Middle frontal gyrus (tissue), 1 donor: Measurements from ENCODE around the gene GLOD4.

ENCODE experiments used
- DNase-seq: peaks from one replicate; pipeline ENCODE4 v3.0.0-alpha.2; 2015; ENCODE audit warnings: low spot score; ENCODE audit errors: extremely low spot score

GLOD4 gene

DNA sequence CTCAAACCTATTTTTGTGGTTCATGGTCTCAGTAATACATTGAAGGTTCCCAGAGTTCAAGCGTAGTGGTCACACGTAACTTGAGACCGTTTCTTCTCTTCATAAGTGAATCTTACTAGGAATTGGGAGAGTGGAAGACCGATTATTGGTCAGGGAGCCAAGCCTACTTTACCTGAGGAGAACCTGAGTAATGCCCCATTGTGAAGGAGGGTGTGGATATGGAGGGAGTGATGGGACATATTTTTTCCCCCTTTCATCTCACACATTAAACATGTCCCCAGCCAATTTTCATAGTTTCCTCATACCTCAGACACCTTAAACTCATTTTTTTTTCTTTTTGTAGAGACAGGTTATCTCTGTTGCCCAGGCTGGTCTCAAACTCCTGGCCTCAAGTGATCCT, 38.9 kb downstream of the GLOD4 start:
- no peak for DNase-seq

DNA sequence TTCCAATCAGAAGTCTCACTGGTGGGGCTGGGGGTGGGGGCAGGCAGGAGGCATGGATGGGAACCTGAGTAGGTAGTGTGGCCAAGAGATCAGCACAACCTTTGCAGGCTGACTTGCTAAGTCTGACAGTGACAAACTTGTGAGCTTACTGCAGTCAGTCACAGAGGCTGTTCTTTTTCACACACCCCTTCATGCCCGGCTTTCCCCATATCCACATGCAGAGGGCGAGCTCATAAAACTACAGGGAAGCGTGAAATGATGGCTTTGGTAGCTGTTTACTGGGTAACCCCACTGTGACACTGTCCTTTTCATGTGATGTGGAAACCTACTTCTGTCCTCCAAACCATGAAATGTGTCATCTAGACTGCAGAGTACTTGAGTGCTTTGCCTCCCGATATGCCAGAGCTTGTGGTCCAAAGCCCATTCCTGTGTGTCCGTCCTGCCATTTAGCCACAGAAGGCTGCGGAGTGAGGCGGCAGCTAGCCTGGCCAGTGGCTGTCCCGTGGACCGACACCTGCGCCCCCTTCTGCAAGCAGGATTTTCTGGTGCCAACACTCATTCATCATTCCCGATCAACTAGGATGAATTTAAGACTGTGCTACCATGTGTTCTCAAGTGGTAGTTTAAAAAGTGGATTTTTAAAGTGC, 39.8 kb downstream of the GLOD4 start:
- no peak for DNase-seq

DNA sequence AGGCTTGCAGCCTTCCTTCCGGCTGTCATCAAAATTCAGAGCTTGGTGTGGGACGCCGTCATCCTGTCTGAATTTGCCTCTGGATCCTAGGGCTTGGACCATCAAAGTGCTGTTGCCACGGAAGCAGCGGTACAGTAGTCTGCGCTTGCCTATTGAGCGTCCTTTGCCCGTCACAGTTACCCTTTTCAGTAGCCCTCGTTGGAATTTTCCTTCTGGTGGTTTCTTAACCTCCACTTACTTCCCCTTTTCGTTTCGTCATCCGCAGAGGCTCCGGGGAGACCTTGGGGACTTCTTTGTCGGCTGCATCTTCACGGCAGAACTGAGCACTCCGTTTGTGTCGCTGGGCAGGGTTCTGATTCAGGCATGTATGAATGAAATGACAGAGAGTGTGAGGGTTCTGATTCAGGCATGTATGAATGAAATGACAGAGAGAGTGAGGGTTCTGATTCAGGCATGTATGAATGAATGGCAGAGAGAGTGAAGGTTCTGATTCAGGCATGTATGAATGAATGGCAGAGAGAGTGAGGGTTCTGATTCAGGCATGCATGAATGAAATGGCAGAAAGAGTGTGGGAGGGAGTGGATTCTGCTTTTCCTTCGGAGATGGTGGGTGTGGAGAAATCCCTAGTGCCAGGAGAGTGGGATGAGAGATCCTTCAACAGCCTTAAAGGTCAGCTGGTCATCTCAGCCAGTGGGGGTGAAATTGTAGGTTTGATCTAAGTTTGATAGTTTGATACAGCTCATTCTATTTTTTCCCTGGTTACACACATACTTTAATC, 41.7 kb downstream of the GLOD4 start:
- DNase-seq, result no peak

DNA sequence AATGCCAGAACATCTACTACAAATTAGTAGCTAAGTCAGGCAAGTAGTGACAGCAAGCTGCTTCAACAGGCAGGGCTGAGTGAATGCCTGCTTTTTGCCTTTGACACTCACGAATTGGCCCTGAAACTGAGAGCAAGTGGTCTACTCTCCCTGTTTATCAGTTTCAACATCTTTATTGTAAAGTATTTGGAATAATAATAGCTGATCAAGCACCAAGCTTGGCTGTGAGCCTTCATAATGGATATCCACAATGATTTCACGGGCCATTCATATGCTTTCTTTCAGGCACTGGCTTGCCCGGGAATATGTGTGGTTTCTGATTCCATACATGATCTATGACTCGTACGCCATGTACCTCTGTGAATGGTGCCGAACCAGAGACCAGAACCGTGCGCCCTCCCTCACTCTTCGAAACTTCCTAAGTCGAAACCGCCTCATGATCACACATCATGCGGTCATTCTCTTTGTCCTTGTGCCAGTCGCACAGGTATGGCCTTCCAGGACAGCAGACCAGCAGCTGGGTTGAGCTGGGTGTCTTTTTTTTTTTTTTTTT, 44.4 kb downstream of the GLOD4 start:
- no peak for DNase-seq

DNA sequence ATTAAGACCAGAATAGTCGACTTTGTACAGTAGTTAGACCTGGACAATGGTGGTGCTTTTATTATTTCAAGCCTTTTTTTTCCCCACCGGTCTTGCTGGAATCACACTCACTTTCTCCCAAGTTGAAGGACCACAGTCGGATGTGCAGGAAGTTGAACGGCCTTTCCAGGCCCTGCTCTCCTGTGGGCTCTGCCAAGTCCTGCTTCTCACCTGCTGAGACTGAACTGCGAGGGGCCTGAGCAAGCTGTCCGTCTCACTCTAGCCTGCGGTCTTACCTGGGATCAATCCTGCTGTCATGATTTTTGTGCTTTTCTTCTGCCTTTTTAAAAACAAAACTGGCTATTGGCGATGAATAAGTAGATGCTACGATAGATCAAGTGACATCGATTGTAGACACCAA, 48.3 kb downstream of the GLOD4 start:
- DNase-seq, result no peak

DNA sequence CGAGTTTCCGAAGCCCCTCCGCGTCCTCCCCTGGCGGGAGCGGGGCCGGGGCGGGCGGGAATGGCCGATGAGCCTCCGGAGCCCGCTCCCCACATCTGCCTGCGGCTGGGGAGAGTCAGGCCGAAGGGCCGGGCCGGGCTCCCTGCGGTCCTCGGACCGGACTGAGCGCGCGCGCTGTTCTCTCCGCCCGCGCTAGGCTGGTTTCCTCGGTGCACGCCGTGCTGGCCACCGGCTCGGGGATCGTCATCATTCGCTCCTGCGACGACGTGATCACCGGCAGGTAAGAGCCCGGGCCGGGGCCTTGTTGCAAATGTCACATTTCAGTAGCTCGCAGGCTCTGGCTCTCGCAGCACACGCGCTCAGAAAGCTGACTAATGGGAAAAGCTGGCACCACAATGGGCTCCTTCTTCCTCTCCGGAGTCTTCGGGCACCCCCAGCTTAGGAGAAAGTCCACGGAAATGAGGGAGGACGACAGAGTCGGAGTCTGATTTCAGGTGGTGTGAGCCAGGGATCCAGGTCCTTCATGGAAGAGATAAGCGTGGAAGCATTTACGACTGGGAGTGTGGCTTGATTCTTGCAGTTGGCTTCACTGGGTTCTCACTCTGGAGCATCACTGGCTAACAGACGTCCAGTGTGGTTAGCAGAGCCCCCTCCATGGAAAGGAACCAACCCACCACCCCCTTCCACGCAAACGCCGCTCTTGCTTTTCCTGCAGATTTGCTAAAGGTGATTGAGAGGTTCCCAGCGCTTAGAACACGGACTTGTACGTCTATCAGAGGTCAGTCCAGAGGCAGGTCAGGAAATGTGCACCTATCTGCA, 49.0 kb downstream of the GLOD4 start:
- no peak for DNase-seq

DNA sequence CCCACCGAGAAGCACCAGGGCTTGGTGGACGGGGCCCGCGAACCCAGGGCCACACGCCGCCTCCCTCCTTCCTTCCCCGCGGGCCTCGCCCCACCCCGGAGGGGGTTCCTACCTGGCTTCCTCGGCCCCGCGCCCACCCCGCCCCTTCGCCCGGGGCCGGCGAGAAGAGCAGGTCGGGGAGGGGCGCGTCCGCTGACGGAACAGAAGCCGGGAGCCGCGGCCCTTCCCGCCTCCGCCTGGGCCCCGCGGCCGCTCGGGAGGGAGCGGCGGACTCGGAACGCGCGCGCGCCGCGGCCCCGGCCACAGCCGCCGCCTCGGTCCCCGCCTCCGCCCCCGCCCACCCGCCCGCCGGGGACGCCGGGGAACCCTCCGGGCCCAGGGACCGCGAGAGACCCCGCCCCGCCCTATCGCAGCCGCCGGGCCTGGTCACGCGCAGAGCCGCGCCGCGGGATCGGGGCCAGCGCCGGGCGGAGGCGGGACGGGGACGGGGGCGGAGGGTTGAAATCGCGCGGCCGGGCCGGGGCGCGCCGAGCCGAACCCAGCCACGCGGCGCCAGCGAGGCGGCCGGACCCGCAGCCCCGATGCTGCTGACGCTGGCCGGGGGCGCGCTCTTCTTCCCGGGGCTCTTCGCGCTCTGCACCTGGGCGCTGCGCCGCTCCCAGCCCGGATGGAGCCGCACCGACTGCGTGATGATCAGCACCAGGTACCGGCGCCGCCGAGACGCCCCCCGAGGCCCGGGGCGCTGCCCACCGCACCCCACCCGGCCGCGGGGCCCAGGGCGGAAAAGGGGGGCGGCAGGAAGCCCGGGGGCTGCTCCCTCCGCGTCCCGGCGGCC, 49.8 kb downstream of the GLOD4 start, which contains the start of gene TLCD3A:
Gene TLCD3A (plus strand): TSS at position 530 of the 835 bp plus-strand sequence. CDS start 52 bp downstream, at position 582.
- DNase-seq, result no peak

DNA sequence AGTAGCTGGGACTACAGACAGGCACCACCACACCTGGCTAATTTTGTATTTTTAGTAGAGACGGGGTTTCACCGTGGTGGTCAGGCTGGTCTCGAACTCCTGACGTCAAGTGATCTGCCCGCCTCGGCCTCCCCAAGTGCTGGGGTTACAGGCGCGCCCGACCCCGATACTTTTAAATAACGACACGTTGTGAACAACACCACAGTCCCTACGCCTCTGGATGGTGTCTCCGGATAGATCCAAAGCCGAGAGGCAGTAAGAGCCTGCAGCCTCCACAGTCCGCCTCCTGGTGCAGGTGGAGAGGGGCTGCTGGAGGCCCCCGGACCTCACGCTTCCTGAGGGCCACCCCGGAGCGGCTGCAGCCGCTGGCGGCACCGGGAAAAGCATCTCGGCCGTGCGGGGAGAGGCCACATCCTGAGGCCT, 50.4 kb downstream of the GLOD4 start:
- DNase-seq, result no peak

DNA sequence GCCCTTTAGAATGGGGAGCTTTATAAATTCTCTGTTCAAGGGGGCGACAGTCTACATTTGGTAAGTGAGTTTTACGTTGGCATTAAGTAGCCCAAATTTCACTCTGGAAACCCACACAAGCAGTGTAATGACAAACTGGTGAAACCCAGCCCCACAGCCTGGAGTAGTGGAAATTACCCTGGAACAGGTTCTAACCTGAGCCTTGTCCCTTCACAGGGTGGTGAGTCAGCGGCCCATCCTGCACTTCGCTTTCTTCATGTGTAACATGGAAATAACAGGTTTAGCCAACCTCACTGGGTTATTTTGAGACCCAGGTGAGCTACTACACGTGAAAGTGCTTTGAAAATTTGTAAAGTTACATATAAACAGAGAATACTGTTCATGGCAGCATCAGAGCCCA, 53.2 kb downstream of the GLOD4 start:
- DNase-seq, result no peak

DNA sequence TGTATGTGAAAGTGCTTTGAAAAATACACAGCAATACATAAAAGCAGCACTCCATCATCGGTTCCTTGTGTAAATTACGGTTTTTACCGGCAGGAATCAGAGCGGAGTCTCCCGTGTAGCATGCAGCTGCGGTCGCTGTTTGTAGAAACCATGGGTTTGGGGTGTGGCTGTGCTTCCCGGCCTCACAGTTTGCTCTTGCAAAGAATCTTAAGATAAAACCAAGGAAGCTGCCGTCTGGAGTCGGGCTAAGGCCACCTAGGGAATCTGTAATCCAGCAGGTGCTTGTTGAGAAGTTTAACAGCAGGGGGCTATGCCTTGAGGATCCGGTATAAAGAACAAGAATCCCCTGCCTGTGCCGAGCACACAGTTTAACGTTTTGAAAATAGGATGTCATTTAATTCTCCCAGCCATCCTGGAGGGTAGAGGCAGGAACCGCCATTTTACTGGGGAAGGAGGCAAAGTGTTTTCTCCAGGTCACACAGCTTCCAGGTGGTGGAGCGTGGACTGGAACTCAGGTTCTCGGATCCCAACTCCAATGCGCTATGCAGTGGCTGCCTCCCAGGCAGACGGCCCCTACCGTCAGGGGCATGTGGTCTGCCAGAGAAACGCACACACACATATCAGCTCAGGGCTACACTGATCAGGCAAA, 55.7 kb downstream of the GLOD4 start:
- no peak for DNase-seq

DNA sequence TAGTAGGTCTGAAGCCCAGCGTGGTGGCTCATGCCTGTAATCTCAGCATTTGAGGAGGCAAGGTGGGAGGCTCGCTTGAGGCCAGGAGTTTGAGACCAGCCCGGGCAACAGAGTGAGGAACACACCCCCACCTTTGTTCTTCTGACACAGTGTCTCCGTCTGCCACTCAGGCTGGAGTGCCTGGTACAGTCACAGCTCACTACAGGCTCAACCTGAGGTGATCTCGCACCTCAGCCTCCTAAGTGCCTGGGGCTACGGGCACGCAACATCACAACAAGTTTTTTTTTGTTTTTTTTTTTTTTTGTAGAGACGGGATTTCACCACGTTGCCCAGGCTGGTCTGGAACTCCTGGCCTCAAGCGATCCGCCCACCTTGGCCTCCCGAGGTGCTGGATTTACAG, 56.3 kb downstream of the GLOD4 start:
- no peak for DNase-seq

DNA sequence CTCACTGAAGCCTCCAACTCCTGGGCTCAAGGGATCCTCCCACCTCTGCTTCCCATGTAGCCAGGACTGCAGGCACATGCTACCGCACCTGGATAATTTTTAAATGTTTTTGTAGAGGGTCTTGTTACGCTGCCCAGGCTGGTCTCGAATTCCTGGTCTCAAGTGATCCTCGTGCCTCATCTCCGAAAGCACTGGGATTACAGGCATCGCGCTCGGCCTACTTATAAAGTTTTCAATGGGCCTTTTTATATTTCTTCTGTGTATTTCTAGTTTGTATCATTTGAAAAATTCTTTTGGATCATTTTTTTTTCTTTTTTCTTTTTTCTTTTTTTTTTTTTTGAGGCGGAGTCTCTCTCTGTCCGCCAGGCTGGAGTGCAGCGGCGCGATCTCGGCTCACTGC, 57.0 kb downstream of the GLOD4 start:
- DNase-seq, result no peak

DNA sequence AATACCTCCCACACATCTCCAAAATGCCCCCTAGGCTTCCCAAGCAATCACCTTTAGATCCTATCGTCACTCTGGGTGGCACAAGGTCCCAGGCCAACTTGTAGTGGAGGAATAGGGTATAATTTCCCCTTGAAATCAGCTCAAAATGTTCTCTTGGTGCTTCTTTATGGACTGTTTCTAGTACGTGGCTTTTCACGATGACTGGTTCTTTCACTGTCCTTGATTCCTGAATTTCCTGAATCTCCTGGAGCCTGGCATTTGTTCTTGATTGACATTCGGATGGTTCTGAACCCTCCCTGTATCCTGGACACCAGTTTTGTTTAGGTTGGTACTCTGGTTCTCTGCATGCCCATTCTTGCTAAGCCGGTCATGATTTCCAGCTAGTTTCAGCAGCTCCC, 60.5 kb downstream of the GLOD4 start:
- no peak for DNase-seq

DNA sequence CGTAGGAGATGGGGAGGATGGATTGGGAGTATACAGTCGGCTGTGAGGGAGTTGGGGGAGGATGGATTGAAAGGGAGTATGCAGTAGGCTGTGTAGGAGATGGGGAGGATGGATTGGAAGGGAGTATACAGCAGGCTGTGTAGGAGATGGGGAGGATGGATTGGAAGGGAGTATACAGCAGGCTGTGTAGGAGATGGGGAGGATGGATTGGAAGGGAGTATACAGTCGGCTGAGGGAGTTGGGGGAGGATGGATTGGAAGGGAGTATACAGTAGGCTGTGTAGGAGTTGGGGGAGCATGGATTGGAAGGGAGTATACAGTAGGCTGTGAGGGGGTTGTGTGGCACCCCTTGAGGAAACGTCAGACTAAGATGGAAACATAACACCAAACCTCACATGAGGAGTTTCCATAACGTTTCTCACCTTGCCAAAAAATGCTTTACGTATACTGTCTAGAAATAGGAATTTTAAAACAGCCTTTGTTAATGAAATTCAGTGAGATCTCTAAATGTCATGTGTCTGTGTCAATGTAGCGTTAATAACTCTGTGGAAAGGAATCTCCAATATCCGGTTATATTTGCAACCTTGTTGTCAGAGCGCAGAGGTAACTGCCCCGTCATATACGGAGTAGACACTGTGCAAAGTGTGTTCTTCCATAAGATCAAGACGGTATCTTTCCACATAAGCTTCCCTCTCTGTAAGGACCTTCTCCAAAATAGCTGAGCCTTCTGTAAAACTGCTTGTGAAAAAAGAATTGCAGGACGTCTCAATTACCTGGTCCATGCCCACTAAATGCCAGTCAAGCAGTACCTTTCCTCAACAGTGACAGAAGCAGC, 61.2 kb downstream of the GLOD4 start:
- DNase-seq, result no peak

DNA sequence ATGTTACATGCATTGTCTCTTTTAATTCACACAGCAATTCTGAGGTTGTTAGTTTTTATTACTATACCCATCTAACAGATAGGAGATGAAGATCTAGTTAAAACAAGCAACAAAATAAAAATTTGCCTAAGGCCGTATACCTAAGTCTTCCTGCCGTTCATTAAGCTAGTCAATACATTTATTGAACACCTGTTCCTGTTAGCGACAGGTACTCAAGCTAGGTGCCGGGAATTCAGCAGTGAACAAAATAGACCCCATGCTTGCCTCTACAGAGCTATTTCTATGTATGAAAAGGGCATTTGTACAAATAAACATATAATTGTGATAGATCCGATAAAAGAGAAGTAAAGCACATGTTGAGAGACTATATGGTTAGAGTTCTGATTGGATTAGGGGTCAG, 64.0 kb downstream of the GLOD4 start:
- no peak for DNase-seq
